DMS 273 (cell line): ENCODE data around the gene TRIM65.
"Not testable (repeated sequence)": the region's sequence is repeated elsewhere in the genome, so short reads cannot be mapped to it uniquely, and the experiment has no call there.

Experiments used
- DNase-seq: peaks from one replicate; lab custom pipeline; 2025; ENCODE audit not compliant: unreplicated experiment; lab: John Stamatoyannopoulos, UW

Gene TRIM65

GRCh38 chr17:75897160-75898019, 639 bp upstream of the TRIM65 start:
- no peak for DNase-seq

- peak; percentile 61 for DNase-seq
Measured at GRCh38 chr17:75895370-75896155, 1.2 kb downstream of the TRIM65 start.

GRCh38 chr17:75894049-75894733, 2.6 kb downstream of the TRIM65 start:
- no peak for DNase-seq

- DNase-seq, result no peak
Measured at GRCh38 chr17:75893305-75894048, 3.3 kb downstream of the TRIM65 start.

GRCh38 chr17:75892556-75893224, 4.1 kb downstream of the TRIM65 start:
- no peak for DNase-seq

GRCh38 chr17:75891605-75892555, 4.9 kb downstream of the TRIM65 start:
- DNase-seq, result no peak

GRCh38 chr17:75891022-75891604, 5.6 kb downstream of the TRIM65 start:
- no peak for DNase-seq

- DNase-seq, result no peak
Measured at GRCh38 chr17:75889454-75889853, 7.3 kb downstream of the TRIM65 start.

GRCh38 chr17:75888484-75888883, 8.3 kb downstream of the TRIM65 start:
- DNase-seq, result no peak

GRCh38 chr17:75885860-75886259, 10.9 kb downstream of the TRIM65 start:
- not testable (repeated sequence) for DNase-seq

- no peak for DNase-seq
Measured at GRCh38 chr17:75885431-75885830, 11.3 kb downstream of the TRIM65 start.

- no peak for DNase-seq
Measured at GRCh38 chr17:75881678-75882454, 14.9 kb downstream of the TRIM65 start.

- DNase-seq, result no peak
Measured at GRCh38 chr17:75880266-75880665, 16.5 kb downstream of the TRIM65 start.

- peak; percentile 50 for DNase-seq
Measured at GRCh38 chr17:75878174-75878998, 18.4 kb downstream of the TRIM65 start, which contains the start of gene TRIM47. Gene TRIM47 (minus strand): TSS chr17:75878581. CDS start chr17:75878548, 33 bp downstream.

- DNase-seq, result peak; percentile 88
Measured at GRCh38 chr17:75877752-75878173, 19.0 kb downstream of the TRIM65 start.

GRCh38 chr17:75876938-75877751, 19.6 kb downstream of the TRIM65 start:
- peak; percentile 76 for DNase-seq
